Glutamatergic neuron (in vitro differentiated cells): ENCODE results near the gene ARHGAP29. TPM values are rescaled to one million over a fixed set of nuclear protein-coding genes. Genes with fewer than 3 reads are reported as not detected.

Experiments
- DNase-seq: peaks from one replicate; pipeline ENCODE4 v3.0.0; 2022
- H3K27ac Mint-ChIP-seq: one replicate; pipeline ENCODE4 v1.8.0; 2020; ENCODE audit warnings: mild to moderate bottlenecking, mixed read lengths, inconsistent platforms; ENCODE audit not compliant: unreplicated experiment
- H3K27me3 Mint-ChIP-seq: one replicate; pipeline ENCODE4 v1.8.0; 2020; ENCODE audit warnings: mild to moderate bottlenecking, moderate library complexity, mixed read lengths, inconsistent platforms; ENCODE audit not compliant: unreplicated experiment
- H3K36me3 Mint-ChIP-seq: one replicate; pipeline ENCODE4 v1.8.0; 2020; ENCODE audit warnings: mild to moderate bottlenecking, mixed read lengths, inconsistent platforms; ENCODE audit not compliant: unreplicated experiment
- H3K4me1 Mint-ChIP-seq: one replicate; pipeline ENCODE4 v1.8.0; 2020; ENCODE audit warnings: mild to moderate bottlenecking, low read depth, mixed read lengths, inconsistent platforms; ENCODE audit not compliant: unreplicated experiment
- H3K4me3 Mint-ChIP-seq: one replicate; pipeline ENCODE4 v1.8.0; 2020; ENCODE audit warnings: mild to moderate bottlenecking, mixed read lengths, inconsistent platforms; ENCODE audit not compliant: unreplicated experiment
- H3K9me3 Mint-ChIP-seq: one replicate; pipeline ENCODE4 v1.8.0; 2020; ENCODE audit warnings: mild to moderate bottlenecking, moderate library complexity, mixed read lengths, inconsistent platforms; ENCODE audit not compliant: unreplicated experiment
- total RNA-seq: library from RNA; stranded (reverse); fragmentation: NEBNext Ultra II Directional; extraction: Animal tissue kit (Norgen Biotek cat#: 25700); gene quantifications from one replicate; pipeline ENCODE4 v1.2.1, GENCODE V29; 2021; ENCODE audit not compliant: unreplicated experiment
- TF ChIP-seq, protein P1 (sequence below): fragments of 200-600 bp; sonication (generic); IDR thresholded peaks from one replicate; pipeline ENCODE4 v1.5.0; 2021; ENCODE audit not compliant: partially characterized antibody, unreplicated experiment

Gene ARHGAP29
- total RNA-seq, 1 donor from 2014 or later = 1.1 TPM

DNA sequence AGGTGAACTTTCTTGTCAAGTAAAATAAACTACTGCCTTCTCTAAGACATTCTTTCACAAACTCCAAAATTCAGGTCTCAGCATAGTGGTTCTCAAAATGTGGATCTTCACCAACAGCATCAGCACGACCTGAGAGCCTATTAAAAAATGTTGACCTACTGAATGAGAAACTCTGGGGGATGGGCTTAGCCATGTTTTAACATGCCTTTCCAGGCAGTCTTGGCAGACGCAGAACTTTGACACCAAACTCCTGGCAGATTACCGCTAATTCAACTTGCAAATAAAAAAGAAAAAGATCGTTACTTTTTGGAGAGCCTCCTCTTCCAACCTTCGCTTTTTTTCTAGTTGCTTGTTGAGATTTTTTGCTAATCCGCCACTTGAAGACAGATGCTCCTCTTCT is 35.1 kb downstream of the ARHGAP29 start:
- Mint-ChIP-seq H3K27ac (no peak overlapping the region), H3K9me3 (no peaks in the 10 kb centered on the region), H3K36me3 (no peaks in the 10 kb centered on the region)

DNA sequence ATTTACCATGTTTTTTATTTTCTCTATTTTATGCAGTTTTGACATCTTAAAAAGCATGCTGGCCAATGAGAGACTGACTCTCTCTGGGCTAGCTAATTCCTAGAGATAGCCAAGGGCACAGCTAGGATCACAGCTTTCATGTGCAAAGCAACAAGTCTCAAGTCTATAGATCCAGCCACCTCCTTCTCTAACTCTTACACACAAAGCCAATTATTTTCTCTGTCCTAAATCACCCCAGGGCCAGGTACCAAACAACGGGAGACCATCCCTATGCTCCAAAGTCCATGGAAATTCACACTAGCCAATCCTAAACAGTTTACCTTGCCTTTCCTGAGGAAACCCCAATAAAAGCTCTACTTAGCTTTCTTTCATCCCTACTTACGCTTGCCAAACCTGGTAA is 38.0 kb downstream of the ARHGAP29 start:
- Mint-ChIP-seq H3K27me3 (no peaks in the 10 kb centered on the region), H3K4me1 (no peaks in the 10 kb centered on the region), H3K36me3 (no peaks in the 10 kb centered on the region), H3K4me3 (no peak overlapping the region), H3K9me3 (no peaks in the 10 kb centered on the region), H3K27ac (no peak overlapping the region)
- TF ChIP-seq, protein P1, sequence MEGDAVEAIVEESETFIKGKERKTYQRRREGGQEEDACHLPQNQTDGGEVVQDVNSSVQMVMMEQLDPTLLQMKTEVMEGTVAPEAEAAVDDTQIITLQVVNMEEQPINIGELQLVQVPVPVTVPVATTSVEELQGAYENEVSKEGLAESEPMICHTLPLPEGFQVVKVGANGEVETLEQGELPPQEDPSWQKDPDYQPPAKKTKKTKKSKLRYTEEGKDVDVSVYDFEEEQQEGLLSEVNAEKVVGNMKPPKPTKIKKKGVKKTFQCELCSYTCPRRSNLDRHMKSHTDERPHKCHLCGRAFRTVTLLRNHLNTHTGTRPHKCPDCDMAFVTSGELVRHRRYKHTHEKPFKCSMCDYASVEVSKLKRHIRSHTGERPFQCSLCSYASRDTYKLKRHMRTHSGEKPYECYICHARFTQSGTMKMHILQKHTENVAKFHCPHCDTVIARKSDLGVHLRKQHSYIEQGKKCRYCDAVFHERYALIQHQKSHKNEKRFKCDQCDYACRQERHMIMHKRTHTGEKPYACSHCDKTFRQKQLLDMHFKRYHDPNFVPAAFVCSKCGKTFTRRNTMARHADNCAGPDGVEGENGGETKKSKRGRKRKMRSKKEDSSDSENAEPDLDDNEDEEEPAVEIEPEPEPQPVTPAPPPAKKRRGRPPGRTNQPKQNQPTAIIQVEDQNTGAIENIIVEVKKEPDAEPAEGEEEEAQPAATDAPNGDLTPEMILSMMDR = no peak
- DNase-seq = no peak

More for the DNA sequence above, 35.1 kb downstream of the ARHGAP29 start:
- H3K27me3 Mint-ChIP-seq = no peaks in the 10 kb centered on the region
- no peak for DNase-seq
- no peaks in the 10 kb centered on the region for H3K4me1 Mint-ChIP-seq
- TF ChIP-seq, protein P1 = no peak
- H3K4me3 Mint-ChIP-seq = no peak overlapping the region

DNA sequence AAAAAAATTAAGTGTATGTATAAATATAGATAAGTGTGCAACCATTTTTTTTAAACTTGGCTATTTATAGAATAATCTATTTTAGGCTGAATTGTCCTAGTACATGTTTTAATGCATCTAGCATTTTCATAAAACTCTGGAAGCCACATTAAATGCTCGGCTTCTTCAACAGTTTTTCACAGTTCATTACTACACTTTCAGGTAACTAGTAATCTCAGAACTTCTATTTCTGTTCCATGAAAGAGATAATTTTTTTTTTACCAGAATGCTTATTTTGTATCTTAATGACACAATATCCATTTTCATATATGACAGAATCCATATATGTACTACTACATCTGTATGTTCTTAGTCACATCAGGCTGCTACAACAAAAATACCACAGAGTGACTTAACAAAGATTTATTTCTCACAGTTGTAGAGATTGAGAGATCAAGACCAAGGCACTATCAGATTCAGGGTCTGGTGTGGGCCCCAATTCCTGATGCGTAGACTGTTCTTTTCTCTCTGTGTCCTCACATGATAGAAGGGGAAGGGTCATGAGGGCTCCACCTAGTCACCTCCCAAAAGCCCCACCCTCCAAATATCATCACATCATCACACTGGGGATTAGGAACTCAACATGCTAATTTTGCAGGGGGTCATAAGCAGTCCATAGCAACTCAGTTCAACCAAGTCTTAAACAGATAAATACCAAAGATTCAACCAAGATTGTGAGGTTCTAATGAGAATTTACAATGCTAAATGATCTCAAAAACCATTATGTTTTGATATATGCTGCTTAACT is 43.1 kb downstream of the ARHGAP29 start:
- H3K27me3 Mint-ChIP-seq = no peaks in the 10 kb centered on the region

DNA sequence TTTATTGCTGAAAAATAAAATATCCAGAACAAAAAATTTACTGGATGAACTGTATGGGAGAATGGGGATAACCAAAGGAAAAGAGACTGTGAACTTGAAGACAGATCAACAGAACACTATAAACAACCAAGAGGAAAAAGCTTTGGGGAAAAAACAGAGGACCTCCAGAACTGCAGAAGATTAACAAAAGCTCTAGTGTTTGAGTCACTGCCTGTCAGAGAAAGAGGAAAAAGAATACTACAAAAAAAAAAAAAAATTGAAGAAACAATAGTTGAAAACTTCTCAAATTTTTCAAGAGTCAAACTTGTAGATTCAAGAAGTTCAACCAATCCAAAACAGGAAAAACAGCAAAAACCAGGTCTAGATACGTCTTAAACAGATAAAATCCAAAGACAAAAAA is 44.3 kb downstream of the ARHGAP29 start:
- Mint-ChIP-seq H3K4me1 (no peaks in the 10 kb centered on the region), H3K27me3 (no peaks in the 10 kb centered on the region), H3K4me3 (no peak overlapping the region), H3K9me3 (no peaks in the 10 kb centered on the region), H3K27ac (no peak overlapping the region), H3K36me3 (no peaks in the 10 kb centered on the region)
- DNase-seq = no peak
- TF ChIP-seq, protein P1 = no peak

More for the DNA sequence above, 43.1 kb downstream of the ARHGAP29 start:
- TF ChIP-seq, protein P1 = no peak
- H3K4me3 Mint-ChIP-seq = no peak overlapping the region
- H3K36me3 Mint-ChIP-seq = no peaks in the 10 kb centered on the region
- no peak for DNase-seq
- no peaks in the 10 kb centered on the region for H3K4me1 Mint-ChIP-seq
- no peaks in the 10 kb centered on the region for H3K9me3 Mint-ChIP-seq
- no peak overlapping the region for H3K27ac Mint-ChIP-seq

DNA sequence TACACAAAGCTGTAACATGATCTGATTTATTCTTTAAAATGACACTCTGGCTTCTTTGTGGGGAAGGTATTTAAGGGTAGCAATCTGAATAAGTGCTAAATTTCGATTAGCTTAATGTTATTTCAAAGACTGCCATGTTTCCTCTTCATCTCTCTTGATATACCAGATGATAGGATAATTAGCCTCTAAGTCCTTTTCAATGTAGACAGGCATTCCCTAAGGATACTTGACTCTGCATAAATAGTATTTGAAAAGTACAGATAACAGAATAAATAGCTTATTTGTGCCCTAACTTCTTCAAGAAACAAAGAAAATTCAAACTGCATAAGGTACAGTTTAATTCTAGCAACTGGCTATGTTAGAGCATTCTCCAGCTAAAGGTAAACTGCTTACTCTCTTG is 46.2 kb downstream of the ARHGAP29 start:
- no peaks in the 10 kb centered on the region for H3K36me3 Mint-ChIP-seq
- H3K27ac Mint-ChIP-seq = no peak overlapping the region
- H3K27me3 Mint-ChIP-seq = no peaks in the 10 kb centered on the region
- no peak for DNase-seq
- no peaks in the 10 kb centered on the region for H3K9me3 Mint-ChIP-seq
- TF ChIP-seq, protein P1 = no peak
- no peak overlapping the region for H3K4me3 Mint-ChIP-seq
- no peaks in the 10 kb centered on the region for H3K4me1 Mint-ChIP-seq
